K562 (cell line): ENCODE results near the gene PLEKHN1.

Experiments
- POLR2AphosphoS5 ChIP-seq: IDR thresholded peaks from 2 replicates; pipeline ENCODE4 v1.6.1; 2011; ENCODE audit warnings: mild to moderate bottlenecking, low read depth, low read length, moderate library complexity; ENCODE audit not compliant: control insufficient read depth, insufficient read depth
- RAD21 ChIP-seq, 2 experiments: fragments of 250-450 bp in 1 of 2; fragments of 450-650 bp in 1 of 2; sonication (Bioruptor Pico) in 1 of 2; formaldehyde crosslinking in 1 of 2; IDR thresholded peaks in 1 of 2; conservative IDR thresholded peaks in 1 of 2; 2 replicates each; pipeline versions ENCODE4 v1.4.0 to v1.8.0; 2020 to 2022; ENCODE audit warnings: mild to moderate bottlenecking in 2 of 2, moderate library complexity in 1 of 2
- SRF ChIP-seq, 2 experiments: fragments of 250-450, 450-650 bp in 1 of 2; sonication (Bioruptor Pico) in 1 of 2; sonication (generic) in 1 of 2; formaldehyde crosslinking; IDR thresholded peaks; 2 replicates each; pipeline versions ENCODE4 v1.5.0 to v1.5.1; 2020 to 2022; ENCODE audit warnings: mild to moderate bottlenecking in 1 of 2, missing genetic modification reagents in 1 of 2
- TRIM28 ChIP-seq: fragments of 450-650 bp; IDR thresholded peaks from 2 replicates; pipeline ENCODE4 v1.6.1; 2017
- TF ChIP-seq, protein P1 (sequence below), 3 experiments: IDR thresholded peaks in 2 of 3; conservative IDR thresholded peaks in 1 of 3; 2 replicates each; pipeline ENCODE4 v1.5.1; 2011 to 2012; ENCODE audit warnings: low read length in 3 of 3, mild to moderate bottlenecking in 3 of 3, control low read depth in 2 of 3, improper control_type of control experiment in 1 of 3, inconsistent platforms in 1 of 3, low read depth in 1 of 3, mixed read lengths in 1 of 3, moderate library complexity in 1 of 3; ENCODE audit not compliant: insufficient read depth in 2 of 3
- TF ChIP-seq, protein P2 (sequence below): sonication (generic); formaldehyde crosslinking; IDR thresholded peaks from 2 replicates; pipeline ENCODE4 v1.8.0; 2022; ENCODE audit warnings: mild to moderate bottlenecking, missing genetic modification reagents, borderline replicate concordance
- TF ChIP-seq, protein P3 (sequence below): sonication (generic); formaldehyde crosslinking; IDR thresholded peaks from 2 replicates; pipeline ENCODE4 v1.8.0; 2022; ENCODE audit warnings: mild to moderate bottlenecking, missing genetic modification reagents
- TF ChIP-seq, protein P4 (sequence below), 2 experiments: IDR thresholded peaks; 2 replicates each; pipeline ENCODE4 v1.6.1; 2011; ENCODE audit warnings: borderline replicate concordance in 1 of 2, control low read depth in 1 of 2, low read depth in 1 of 2, low read length in 1 of 2, mild to moderate bottlenecking in 1 of 2, mixed read lengths in 1 of 2, moderate library complexity in 1 of 2; ENCODE audit not compliant: insufficient read depth in 1 of 2, insufficient read length in 1 of 2, poor library complexity in 1 of 2, severe bottlenecking in 1 of 2; ENCODE audit errors: extremely low read depth in 1 of 2

DNA sequence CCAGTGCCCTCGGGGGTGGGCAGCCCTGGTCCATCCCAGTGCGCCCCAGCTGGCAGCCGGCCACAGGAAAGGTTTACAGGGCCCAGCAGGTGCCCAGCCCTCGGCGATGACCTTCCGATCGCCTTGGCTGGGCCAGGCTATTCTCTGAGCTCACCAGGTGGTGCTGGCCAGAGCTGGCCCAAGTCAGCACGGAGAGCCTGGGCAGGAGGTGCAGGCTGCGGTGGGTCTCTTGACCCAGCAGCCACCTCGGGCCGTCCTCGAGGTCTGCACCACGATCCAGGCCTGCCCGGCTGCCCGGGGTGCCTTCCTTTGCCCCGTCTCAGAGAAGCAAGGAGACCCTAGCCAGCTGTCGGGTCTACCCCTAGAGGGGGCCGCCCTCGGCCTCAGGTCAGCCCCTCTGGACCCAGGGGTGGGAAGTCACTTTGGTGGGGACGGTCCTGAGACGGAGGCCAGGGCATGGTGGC, 15.2 kb downstream of the PLEKHN1 start:
- TF ChIP-seq, protein P1, sequence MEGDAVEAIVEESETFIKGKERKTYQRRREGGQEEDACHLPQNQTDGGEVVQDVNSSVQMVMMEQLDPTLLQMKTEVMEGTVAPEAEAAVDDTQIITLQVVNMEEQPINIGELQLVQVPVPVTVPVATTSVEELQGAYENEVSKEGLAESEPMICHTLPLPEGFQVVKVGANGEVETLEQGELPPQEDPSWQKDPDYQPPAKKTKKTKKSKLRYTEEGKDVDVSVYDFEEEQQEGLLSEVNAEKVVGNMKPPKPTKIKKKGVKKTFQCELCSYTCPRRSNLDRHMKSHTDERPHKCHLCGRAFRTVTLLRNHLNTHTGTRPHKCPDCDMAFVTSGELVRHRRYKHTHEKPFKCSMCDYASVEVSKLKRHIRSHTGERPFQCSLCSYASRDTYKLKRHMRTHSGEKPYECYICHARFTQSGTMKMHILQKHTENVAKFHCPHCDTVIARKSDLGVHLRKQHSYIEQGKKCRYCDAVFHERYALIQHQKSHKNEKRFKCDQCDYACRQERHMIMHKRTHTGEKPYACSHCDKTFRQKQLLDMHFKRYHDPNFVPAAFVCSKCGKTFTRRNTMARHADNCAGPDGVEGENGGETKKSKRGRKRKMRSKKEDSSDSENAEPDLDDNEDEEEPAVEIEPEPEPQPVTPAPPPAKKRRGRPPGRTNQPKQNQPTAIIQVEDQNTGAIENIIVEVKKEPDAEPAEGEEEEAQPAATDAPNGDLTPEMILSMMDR (IDR thresholded peaks at IDR 0.05 in 2 of 3, conservative IDR thresholded peaks at IDR 0.05 in 1 of 3; ENCODE audit: insufficient read depth in 2 of 3, low read depth in 1 of 3, low read length in 3 of 3), result no peak
- TF ChIP-seq TRIM28 (no peak), SRF (CRISPR knock-in tag; IDR thresholded peaks at IDR 0.05) (no peak), POLR2AphosphoS5 (no peak), RAD21 (CRISPR knock-in tag; conservative IDR thresholded peaks at IDR 0.05 in 1 of 2, IDR thresholded peaks at IDR 0.05 in 1 of 2) (no peak)
- TF ChIP-seq, protein P2, sequence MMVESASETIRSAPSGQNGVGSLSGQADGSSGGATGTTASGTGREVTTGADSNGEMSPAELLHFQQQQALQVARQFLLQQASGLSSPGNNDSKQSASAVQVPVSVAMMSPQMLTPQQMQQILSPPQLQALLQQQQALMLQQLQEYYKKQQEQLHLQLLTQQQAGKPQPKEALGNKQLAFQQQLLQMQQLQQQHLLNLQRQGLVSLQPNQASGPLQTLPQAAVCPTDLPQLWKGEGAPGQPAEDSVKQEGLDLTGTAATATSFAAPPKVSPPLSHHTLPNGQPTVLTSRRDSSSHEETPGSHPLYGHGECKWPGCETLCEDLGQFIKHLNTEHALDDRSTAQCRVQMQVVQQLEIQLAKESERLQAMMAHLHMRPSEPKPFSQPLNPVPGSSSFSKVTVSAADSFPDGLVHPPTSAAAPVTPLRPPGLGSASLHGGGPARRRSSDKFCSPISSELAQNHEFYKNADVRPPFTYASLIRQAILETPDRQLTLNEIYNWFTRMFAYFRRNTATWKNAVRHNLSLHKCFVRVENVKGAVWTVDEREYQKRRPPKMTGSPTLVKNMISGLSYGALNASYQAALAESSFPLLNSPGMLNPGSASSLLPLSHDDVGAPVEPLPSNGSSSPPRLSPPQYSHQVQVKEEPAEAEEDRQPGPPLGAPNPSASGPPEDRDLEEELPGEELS (CRISPR knock-in tag), result no peak
- TF ChIP-seq, protein P3, sequence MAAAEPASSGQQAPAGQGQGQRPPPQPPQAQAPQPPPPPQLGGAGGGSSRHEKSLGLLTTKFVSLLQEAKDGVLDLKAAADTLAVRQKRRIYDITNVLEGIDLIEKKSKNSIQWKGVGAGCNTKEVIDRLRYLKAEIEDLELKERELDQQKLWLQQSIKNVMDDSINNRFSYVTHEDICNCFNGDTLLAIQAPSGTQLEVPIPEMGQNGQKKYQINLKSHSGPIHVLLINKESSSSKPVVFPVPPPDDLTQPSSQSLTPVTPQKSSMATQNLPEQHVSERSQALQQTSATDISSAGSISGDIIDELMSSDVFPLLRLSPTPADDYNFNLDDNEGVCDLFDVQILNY, result no peak
- TF ChIP-seq, protein P4, sequence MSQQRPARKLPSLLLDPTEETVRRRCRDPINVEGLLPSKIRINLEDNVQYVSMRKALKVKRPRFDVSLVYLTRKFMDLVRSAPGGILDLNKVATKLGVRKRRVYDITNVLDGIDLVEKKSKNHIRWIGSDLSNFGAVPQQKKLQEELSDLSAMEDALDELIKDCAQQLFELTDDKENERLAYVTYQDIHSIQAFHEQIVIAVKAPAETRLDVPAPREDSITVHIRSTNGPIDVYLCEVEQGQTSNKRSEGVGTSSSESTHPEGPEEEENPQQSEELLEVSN (IDR thresholded peaks at IDR 0.05; ENCODE audit: borderline replicate concordance in 1 of 2, extremely low read depth in 1 of 2, insufficient read depth in 1 of 2, insufficient read length in 1 of 2, low read depth in 1 of 2, low read length in 1 of 2, poor library complexity in 1 of 2, severe bottlenecking in 1 of 2), result no peak
